ENCODE measurements around the gene PRKD1. TPM values are rescaled to one million over a fixed set of nuclear protein-coding genes. Genes with fewer than 3 reads are reported as not detected.

The PRKD1 gene
- polyA plus RNA-seq, 1 donor: 31.0 TPM

DNA sequence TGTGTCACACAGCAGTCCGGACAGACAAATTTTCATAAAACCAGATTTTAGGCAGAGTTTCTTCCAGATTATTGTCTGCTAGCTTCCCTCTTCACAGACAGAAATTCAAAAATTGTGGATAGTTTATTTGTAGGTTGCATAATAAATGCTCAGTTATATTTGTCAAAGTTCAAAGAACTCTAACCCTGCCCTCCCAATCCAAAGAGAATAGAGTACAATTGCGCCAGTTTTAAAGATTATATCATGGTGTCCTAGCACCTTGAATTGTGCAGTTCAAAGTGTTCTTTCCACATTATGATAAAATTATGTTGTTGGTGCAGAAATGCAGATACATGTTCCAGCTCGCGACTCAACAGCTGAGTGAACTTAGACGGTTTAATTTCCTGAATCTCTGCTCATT is 263.1 kb downstream of the PRKD1 start:
- DNase-seq: no peak

DNA sequence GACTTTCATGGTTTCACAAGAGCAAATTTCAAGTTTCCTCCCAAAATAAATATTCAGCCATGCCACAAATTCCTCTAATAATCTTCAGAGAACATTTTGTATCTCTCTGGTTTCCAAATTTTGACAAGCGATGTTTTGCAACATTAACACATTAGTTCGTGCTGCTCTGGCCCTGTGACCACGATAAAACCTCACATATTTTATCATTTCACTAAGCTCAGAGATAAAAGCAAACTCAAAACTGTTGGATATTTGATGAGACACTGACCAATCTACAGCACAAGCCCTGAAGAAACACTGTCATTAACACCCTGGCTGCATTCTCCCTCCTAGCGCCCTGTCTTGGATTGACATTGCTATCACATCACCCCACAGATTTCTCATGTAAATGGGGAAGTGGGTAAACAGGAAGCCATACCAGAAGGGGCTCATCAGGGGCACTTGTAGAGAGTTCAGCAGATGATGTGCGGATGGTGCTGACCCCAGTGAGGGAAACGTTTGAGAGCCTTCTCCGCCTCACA is 264.3 kb downstream of the PRKD1 start:
- DNase-seq: no peak

DNA sequence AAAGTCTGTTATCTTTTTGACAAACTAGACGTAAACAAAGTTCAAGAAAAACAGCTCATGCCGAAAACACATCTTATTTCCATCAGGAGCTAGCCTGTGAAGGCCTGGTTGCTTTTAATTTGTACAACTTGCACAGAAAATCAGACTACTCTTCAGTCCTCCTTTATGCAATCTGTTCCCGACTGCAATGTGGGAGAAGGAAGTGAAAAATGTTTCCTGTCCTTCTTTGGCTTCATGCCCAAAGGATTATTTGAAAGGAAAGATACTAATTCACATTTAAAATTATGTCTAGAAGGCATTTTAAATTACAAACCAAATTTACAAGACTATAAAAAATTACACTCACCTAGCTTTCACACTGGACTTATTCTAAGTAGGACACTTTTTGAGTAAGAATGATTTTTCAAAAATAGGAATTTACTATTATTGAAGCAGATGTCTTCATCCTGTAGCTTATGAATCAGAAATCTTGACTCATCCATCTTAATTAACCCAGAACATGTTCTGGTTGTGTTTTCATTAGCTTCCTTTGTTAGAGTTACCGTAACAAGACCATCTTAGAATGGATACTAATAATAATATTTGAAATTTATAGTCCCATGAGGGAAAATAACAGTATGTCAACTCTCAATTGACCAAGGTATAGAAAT is 272.6 kb downstream of the PRKD1 start:
- no peak for DNase-seq

DNA sequence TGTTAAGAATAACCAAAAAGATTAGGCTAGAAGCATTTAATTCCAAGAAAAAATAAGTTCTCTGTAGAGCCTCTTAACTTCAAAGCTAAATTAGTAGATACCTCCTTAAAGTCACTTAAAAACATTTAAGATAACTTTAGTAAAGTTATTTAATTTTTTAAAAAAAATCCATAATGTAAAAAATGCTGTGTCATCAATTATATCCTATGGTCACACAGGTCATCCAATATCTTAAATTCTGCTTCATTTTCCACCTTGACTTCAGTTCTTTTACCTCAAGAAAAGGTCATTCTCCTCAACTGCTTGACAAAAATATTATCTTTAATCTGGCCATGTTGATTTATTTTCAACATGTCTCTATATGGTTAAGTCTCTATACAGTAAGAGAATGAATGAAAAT is 274.3 kb downstream of the PRKD1 start:
- DNase-seq: no peak

DNA sequence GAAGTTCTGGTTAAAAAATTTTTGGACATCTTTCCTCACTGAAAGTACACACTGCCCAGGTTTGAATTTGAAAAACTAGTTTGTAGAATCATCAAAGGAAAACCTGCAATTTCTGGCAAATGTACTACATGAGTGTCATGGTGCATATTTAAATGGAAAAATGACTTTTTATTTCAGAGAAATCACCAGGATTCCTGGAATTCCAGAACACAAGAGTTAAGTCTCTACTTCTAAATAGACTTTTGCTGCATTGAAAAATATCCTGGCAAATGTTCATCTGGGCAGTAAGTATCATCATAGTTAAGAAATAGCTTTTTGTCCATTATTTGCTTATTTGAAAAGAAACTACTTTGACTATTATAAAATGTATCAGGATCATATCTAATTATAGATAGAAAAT is 275.1 kb downstream of the PRKD1 start:
- peak; percentile 29 for DNase-seq

DNA sequence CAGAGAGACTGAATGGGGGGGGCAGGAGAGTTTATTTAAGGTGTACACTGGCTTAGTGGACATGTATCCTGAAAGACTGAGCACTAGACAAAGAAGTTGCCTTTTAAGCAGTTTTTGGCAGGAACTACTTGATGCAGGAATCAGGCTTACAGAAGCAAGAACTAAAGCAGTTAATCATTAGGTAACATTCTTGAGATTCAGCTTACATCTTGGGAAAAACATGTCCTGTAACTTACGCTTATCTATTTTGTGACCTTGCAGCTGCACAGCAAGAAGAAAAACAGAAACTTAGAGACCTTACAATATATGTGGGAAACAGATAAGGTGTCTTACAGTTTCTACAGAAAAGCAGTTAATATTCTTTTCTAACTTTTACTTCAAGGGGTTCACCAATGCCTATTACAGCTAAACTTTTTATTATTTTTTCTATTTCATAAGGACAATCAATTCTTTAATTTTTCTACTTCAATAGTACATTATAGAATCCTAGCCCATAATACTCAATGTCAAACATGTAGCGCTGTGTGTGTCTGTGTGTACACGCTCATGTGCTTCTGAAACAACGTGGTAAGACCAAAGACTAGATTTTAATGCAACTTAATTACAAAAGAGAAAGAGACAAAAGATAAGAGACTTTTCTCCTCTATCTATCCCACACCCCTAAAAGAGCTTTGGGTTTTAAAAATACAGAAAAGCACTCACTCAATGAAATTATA is 276.9 kb downstream of the PRKD1 start:
- DNase-seq: no peak

DNA sequence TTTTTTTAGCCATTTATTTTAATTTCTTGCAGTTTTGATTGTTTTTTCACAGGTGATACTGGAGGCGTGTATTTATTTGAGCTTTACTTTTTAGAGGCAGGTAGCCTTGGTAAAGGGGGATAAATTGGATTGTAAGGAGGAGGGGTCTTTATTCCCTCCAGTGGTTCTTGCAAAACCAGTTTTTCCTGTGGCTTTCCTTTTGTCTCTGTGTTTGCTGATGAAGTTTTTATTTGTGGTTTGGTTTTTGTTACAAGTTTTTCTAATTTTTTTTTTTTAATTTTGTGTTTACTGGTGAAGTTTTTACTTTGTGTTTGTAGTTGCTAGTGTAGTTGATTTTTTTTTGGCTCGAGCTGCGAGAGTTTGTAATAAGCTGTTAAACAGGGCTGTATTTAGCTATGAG is 278.5 kb downstream of the PRKD1 start:
- no peak for DNase-seq

DNA sequence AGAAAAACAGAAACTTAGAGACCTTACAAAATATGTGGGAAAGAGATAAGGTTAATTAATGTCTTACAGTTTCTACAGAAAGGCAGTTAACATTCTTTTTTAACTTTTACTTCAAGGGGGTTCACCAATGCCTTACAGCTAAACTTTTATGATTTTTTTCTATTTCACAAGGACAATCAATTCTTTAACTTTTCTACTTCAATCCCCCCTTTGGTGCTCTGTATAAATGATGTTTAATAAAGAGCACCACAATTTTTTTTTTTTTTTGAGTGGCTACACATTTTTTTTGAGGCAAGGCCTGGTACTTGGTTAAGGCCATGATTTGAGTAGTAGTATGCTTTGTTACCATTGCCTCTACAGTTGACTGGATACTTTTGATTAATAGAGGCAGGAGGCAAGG is 279.6 kb downstream of the PRKD1 start:
- DNase-seq: no peak

DNA sequence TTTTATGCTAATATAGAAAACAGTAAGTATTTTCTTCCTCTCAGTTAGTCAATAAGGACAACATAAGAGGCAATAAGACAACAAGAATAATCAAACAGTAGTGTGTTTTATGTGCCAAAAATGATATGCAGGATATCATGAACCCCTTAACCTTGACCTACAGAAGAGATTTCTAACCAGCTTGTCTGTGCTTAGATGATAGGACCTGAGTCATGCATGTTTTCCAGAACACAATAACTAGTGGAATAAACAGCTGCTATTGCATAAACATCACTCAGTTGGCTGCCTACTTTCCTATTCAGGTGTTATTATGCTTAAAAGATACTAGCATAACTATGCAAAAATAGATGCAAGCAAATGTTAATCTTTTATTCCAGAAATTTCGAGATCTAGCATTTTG is 282.5 kb downstream of the PRKD1 start:
- DNase-seq: no peak

DNA sequence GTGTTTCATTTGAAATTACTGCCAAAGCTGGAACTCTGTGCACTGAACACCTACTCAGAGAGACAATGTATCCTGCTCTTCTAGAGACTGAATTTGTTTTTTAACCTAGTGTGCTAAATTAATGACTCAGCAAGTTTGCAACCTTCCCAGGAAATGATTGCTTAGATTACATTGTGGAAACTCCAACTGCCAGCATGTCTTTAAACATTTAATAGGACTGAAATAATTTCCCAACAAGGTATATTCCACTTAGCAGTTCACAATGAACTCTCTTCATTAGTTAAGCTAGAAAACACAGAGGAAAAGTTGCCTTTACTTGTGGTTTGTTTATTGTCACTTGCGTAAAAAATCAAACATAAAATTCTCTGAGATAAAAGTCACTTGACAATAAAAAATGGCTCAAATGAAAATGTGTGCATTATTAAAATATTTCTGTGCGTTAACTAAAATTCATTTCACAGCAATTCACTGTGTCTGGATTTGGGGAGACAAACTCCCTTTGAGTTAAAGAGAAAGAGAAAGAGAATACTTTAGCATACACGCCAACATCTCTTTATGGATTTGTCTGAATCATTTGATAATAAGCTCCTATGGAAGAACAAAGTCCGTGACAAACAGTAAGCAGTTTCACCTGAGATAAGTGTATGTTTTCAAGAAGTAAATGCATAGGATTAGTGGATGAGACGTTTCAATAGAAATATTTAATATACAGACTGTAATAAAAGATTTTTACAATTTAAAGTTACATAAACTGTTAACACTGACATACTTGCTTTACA is 284.0 kb downstream of the PRKD1 start:
- DNase-seq: no peak

DNA sequence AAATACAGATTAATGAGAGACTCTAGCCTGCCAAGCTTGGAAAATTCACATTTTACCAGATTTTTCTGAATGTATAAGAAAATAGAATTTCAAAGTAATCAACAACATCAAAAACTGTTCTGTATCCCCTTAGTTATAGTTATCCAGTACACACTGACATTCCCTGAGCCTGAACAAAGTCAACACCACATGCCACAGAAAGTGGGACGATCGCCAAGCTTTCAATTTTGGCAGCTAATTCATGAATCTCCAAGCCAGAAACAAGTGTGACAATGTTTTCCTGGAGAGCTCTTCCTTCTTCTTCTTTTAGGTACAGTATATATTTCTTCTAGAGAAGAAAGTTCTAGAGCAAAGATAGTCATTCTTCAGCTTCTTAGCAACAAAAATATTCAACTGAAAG is 290.2 kb downstream of the PRKD1 start:
- DNase-seq: peak; percentile 35

DNA sequence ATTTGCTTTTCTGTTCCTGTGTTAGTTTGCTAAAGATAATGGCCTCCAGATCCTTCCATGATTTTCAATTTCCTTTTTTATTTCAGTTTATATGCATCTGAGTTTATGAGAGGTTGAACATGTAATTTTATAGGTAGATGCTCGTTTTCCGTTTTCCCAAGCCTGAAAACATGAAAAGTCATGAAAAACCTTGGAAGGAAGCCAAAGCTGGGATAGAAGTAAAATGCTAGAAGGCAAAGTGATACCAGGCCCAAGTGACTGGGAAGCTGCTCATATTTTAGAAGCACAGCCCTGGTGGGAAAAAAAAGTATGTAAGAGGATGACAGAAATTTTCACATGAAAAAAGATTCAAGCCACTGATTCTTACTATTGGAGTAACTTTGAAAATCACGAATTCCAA is 290.8 kb downstream of the PRKD1 start:
- DNase-seq: no peak

DNA sequence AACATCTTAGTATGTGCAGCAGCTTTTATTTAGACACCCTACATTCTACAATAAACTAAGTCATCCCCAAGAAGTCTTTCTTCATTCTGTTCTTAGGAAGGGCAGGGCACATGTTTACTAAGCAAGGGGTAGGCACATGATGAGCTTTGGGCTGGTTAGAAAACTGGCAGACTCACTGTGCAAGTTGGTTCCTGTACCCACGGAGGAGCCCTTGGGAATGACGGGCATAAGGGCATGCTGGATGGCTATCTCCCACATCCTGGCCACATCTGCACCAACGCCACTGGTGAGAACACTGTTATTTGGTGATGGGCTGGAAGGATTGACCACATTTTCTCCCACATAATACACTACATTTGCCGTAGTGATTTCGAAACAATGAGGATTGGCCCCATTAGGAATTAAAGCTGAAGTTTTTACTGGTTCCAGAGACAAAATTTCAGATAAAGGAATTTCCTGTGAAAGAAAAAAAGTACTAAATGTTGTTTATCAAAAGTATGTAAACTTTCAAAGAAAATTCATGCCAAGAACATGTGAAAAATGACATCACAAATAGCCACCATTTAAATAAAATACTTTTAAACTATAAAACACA is 297.0 kb downstream of the PRKD1 start:
- DNase-seq: no peak

DNA sequence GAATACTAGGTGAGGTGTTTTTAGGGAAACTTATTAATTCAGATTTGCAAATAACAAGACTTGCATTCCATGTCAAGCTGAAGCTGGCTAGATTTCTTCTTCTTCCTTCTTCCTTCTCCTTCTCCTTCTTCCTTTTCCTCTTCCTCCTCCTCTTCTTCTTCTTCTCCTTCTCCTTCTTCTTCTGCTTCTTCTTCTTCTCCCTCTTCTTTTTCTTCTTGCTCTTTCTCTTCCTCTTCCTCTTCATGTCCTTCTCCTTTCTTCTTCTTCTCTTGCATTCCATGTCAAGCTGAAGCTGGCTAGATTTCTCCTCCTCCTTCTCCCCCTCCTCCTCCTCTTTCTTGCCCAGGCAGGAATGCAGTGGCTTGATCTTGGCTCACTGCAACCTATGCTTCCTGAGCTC is 297.8 kb downstream of the PRKD1 start:
- DNase-seq: no peak

DNA sequence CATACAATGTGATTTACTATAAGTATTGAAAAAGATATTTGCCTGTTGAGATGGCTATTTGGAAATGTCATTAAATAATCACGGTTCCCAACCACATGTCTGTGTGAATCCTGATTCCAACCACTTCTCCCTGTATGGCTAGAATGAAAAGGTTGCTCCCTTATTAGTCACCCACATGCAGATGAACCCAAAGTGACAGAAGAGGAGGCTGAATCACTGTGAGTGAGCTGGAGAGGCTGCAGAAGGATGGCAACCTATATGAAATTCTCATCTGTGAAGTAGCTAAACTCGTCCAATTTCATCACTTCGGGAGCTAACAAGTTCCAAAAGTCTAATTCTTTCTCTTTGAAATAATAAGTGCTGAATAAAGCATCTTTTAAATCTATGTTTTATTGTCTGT is 300.5 kb downstream of the PRKD1 start:
- no peak for DNase-seq

DNA sequence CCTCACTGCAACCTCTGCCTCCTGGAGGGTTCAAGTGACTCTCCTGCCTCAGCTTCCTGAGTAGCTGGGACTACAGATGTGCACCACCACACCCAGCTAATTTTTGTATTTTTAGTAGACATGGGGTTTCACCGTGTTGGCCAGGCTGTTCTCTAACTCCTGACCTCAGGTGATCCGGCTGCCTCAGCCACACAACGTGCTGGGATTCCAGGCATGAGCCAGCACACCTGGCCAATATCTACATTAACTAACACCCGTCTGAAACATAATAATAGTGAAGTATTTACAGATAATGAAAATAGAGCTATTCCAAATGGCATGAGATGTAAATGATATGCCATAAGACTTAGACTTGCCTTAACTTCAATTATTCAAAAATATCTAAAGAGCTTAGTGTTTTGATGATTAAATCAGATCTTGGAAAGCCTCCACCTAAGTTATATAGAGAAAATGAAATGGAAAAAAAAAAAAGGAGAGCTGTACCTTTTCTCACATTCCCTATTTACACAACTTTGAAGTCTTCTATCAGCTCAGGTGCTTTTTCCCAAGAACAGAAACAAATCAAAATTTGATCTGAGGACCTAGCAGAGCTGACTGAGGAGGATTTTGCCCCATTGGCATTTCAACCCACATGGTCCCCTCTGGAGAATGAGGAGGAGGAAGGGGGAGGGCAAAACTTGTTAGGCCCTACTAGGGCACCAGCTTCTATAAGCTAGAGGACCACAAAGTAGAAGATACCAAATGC is 309.2 kb downstream of the PRKD1 start:
- no peak for DNase-seq

DNA sequence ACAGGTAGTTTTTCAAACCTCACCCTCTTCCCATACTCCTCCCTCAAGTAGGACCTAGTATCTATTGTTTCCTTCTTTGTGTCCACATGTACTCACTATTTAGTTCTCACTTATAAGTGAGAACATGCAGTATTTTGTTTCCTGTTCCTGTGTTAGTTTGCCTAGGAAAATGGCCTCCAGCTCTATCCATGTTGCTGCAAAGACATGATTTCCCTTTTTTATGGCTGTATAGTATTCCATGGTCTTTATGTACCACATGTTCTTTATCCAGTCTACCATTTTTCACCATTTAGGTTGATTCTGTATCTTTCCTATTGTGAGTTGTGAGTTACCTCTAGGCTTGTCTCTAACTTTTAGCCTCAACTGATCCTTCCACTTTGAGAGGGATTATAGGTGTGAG is 310.7 kb downstream of the PRKD1 start:
- no peak for DNase-seq

DNA sequence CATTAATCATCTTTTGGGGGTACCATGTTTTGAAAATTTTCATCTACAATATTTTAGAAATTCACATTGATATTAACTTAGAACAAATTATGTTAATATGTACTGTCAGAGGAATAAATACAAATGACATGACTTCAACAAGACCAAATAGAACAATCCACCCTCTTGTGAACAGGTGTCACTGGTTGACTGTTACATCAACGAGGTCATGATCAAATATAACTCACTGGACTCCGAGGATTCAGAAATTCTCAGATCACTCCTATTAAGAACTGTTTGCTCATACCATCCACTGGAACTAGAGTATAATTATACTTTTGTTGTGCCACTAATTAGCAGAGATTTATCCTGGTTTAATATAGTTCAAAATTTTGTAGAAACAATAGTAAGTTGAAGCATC is 318.8 kb downstream of the PRKD1 start:
- DNase-seq: no peak

DNA sequence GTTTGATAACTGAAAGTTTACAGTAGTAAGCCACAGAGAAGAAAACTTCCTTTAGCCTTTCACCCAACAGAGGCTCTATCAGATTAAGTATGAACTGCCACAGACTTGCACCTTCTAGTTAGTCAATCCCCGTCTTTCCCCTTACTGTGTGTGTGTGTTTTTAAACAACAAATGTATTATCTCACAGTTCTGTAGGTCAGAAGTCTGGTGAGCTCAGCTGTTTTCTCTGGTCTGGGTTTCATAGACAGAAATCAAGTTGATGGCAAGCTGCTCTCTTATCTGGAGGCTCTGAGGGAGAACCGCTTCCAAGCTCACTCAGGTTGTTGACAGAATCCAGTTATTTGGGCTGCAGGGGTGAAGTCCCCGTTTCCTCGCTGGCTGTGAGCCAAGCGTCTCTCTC is 320.5 kb downstream of the PRKD1 start:
- no peak for DNase-seq

DNA sequence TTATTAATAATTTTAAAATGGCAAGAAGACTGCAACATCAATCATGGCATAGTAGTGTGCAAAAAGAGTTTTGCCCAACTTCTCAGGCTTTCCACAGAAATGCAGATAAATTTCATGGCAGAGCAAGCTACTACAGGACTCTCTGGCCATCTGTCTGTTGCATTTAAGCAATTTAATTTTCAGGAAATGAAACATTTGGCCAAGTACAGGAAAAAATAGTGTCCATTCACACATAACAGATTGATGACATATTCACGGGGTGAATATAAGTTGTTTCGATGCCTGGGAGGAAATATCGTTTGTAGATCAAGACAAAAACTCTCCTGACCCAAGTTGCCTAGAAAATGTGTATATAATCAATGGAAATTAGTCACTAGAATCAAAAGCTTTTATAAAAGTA is 324.0 kb downstream of the PRKD1 start:
- DNase-seq: no peak

DNA sequence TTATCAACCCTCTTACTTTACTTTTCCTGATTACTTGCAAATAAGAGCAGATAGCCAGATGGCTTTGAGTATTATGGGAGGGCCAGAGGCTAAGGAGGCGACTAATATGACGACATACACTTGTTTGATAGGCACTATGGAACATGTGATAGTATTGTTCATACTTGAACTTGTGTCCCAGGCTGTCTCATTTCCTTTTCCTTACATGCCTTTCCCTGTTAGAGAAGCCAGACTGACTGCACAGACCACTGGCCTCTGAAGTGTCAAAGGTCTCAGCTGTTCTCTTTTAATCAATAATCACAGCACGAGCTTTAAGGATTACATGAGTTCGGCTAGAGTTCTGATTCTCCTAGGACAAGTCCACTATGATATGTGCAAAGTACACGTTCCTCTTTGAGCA is 326.0 kb downstream of the PRKD1 start:
- DNase-seq: no peak

DNA sequence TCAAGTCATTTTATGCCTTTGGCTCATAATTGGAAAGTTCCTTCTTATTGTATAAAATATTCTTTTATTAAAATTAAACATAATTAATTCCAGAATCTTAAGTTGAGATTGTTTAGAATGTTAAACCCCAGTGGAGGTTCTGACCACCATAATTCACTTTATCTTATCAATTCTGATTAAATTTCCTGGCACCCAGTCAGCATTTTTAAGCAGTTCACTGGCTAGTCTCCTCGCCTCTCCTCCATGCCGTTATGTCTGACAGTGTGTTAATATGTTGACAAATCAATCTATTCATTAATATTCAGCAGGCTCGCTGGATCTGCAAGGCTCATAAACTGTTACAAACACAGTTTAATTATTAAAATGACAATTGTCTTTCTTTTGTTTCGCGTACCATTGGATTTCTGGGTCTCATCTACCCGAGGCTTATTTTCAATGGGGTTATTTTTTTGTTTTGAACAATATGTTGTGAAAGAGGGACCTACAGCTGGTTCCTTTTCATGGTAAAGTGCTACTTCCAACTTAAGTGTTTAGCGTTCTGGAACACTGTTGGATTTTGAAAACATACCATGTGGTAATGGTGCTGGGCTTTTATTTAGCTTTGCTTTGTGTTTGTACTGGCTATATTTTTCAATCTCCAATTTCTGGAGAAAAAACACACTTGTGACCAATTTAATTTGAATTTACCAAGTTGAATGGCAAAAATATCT is 339.7 kb downstream of the PRKD1 start:
- DNase-seq: no peak
